ENCODE data around the gene SALL3.

Gene SALL3

GRCh38 chr18:78981989-78982620, 2.5 kb downstream of the SALL3 start:
- WGBS = under 1% methylated on average over 10 of the region's 14 CpGs
- Histone ChIP-seq H3K36me3 (ENCODE audit: insufficient read depth, low read length) (no peaks in the 10 kb centered on the region), H3K9ac (ENCODE audit: low read depth, low read length) (peak overlapping the region; percentile 83), H3K27ac (ENCODE audit: low read depth, low read length) (peak overlapping the region; percentile 96), H3K9me3 (ENCODE audit: insufficient read depth, low read depth, low read length) (no peaks in the 10 kb centered on the region), H3K4me3 (ENCODE audit: low read length) (peak overlapping the region; percentile 69), H3K4me1 (ENCODE audit: insufficient read depth, low read length) (peaks cover 50% of the 10 kb centered on the region), H3K27me3 (ENCODE audit: insufficient read depth, low read length) (peaks cover 59% of the 10 kb centered on the region)

GRCh38 chr18:78983512-78983911, 3.9 kb downstream of the SALL3 start:
- H3K4me3 ChIP-seq (ENCODE audit: low read length) = peak overlapping the region; percentile 69
- WGBS = 0% methylated on average over 1 of the region's 3 CpGs
- H3K4me1 ChIP-seq (ENCODE audit: insufficient read depth, low read length) = peaks cover 58% of the 10 kb centered on the region

GRCh38 chr18:78984941-78985784, 5.5 kb downstream of the SALL3 start:
- H3K4me3 ChIP-seq (ENCODE audit: low read length) = peak overlapping the region; percentile 69
- no peaks in the 10 kb centered on the region for H3K36me3 ChIP-seq (ENCODE audit: insufficient read depth, low read length)
- H3K27ac ChIP-seq (ENCODE audit: low read depth, low read length) = peak overlapping the region; percentile 0; the same call in 1 of the 2 replicates
- 23% methylated on average over 30 of the region's 30 CpGs for WGBS
- H3K9me3 ChIP-seq (ENCODE audit: insufficient read depth, low read depth, low read length) = no peaks in the 10 kb centered on the region
- H3K4me1 ChIP-seq (ENCODE audit: insufficient read depth, low read length) = peaks cover 74% of the 10 kb centered on the region
- peaks cover 40% of the 10 kb centered on the region for H3K27me3 ChIP-seq (ENCODE audit: insufficient read depth, low read length)
- H3K9ac ChIP-seq (ENCODE audit: low read depth, low read length) = no peak overlapping the region

More at GRCh38 chr18:78983512-78983911, 3.9 kb downstream of the SALL3 start:
- peaks cover 45% of the 10 kb centered on the region for H3K27me3 ChIP-seq (ENCODE audit: insufficient read depth, low read length)
- H3K9me3 ChIP-seq (ENCODE audit: insufficient read depth, low read depth, low read length) = no peaks in the 10 kb centered on the region
- peak overlapping the region; percentile 96 for H3K27ac ChIP-seq (ENCODE audit: low read depth, low read length)
- peak overlapping the region; percentile 83; the same call in 1 of the 2 replicates for H3K9ac ChIP-seq (ENCODE audit: low read depth, low read length)
- no peaks in the 10 kb centered on the region for H3K36me3 ChIP-seq (ENCODE audit: insufficient read depth, low read length)

- Histone ChIP-seq H3K9ac (ENCODE audit: low read depth, low read length) (no peak overlapping the region), H3K27me3 (ENCODE audit: insufficient read depth, low read length) (peaks cover 40% of the 10 kb centered on the region), H3K27ac (ENCODE audit: low read depth, low read length) (no peak overlapping the region), H3K36me3 (ENCODE audit: insufficient read depth, low read length) (no peaks in the 10 kb centered on the region), H3K4me1 (ENCODE audit: insufficient read depth, low read length) (peaks cover 83% of the 10 kb centered on the region), H3K9me3 (ENCODE audit: insufficient read depth, low read depth, low read length) (no peaks in the 10 kb centered on the region), H3K4me3 (ENCODE audit: low read length) (peak overlapping the region; percentile 69)
- 15% methylated on average over 20 of the region's 20 CpGs for WGBS
These were observed 6.4 kb downstream of the SALL3 start for GRCh38 chr18:78986018-78986481.

- H3K27ac ChIP-seq (ENCODE audit: low read depth, low read length) = no peak overlapping the region
- H3K4me3 ChIP-seq (ENCODE audit: low read length) = no peak overlapping the region
- WGBS = 91% methylated on average over 13 of the region's 13 CpGs
- H3K36me3 ChIP-seq (ENCODE audit: insufficient read depth, low read length) = peaks cover 34% of the 10 kb centered on the region
- H3K9ac ChIP-seq (ENCODE audit: low read depth, low read length) = no peak overlapping the region
- peaks cover 2% of the 10 kb centered on the region; the same call in 1 of the 2 replicates for H3K27me3 ChIP-seq (ENCODE audit: insufficient read depth, low read length)
- H3K4me1 ChIP-seq (ENCODE audit: insufficient read depth, low read length) = peaks cover 46% of the 10 kb centered on the region
- H3K9me3 ChIP-seq (ENCODE audit: insufficient read depth, low read depth, low read length) = no peaks in the 10 kb centered on the region
These were observed 11.8 kb downstream of the SALL3 start for GRCh38 chr18:78991446-78991845.

- Histone ChIP-seq H3K27me3 (ENCODE audit: insufficient read depth, low read length) (no peaks in the 10 kb centered on the region), H3K27ac (ENCODE audit: low read depth, low read length) (no peak overlapping the region), H3K4me1 (ENCODE audit: insufficient read depth, low read length) (peaks cover 37% of the 10 kb centered on the region), H3K4me3 (ENCODE audit: low read length) (no peak overlapping the region), H3K36me3 (ENCODE audit: insufficient read depth, low read length) (peaks cover 43% of the 10 kb centered on the region), H3K9ac (ENCODE audit: low read depth, low read length) (no peak overlapping the region), H3K9me3 (ENCODE audit: insufficient read depth, low read depth, low read length) (no peaks in the 10 kb centered on the region)
- 97% methylated on average over 129 of the region's 129 CpGs for WGBS
These were observed 12.7 kb downstream of the SALL3 start for GRCh38 chr18:78992041-78993011.

- Histone ChIP-seq H3K27me3 (ENCODE audit: insufficient read depth, low read length) (no peaks in the 10 kb centered on the region), H3K9ac (ENCODE audit: low read depth, low read length) (no peak overlapping the region), H3K36me3 (ENCODE audit: insufficient read depth, low read length) (peaks cover 52% of the 10 kb centered on the region), H3K9me3 (ENCODE audit: insufficient read depth, low read depth, low read length) (no peaks in the 10 kb centered on the region), H3K27ac (ENCODE audit: low read depth, low read length) (no peak overlapping the region), H3K4me1 (ENCODE audit: insufficient read depth, low read length) (peaks cover 27% of the 10 kb centered on the region), H3K4me3 (ENCODE audit: low read length) (no peak overlapping the region)
- 97% methylated on average over 90 of the region's 90 CpGs for WGBS
These were observed 13.7 kb downstream of the SALL3 start for GRCh38 chr18:78993014-78993926.

- H3K9ac ChIP-seq (ENCODE audit: low read depth, low read length) = no peak overlapping the region
- peaks cover 20% of the 10 kb centered on the region for H3K4me1 ChIP-seq (ENCODE audit: insufficient read depth, low read length)
- H3K36me3 ChIP-seq (ENCODE audit: insufficient read depth, low read length) = peaks cover 60% of the 10 kb centered on the region
- no peak overlapping the region for H3K27ac ChIP-seq (ENCODE audit: low read depth, low read length)
- no peaks in the 10 kb centered on the region for H3K27me3 ChIP-seq (ENCODE audit: insufficient read depth, low read length)
- no peaks in the 10 kb centered on the region for H3K9me3 ChIP-seq (ENCODE audit: insufficient read depth, low read depth, low read length)
- H3K4me3 ChIP-seq (ENCODE audit: low read length) = no peak overlapping the region
- 97% methylated on average over 37 of the region's 37 CpGs for WGBS
These were observed 14.4 kb downstream of the SALL3 start for GRCh38 chr18:78994000-78994399.

GRCh38 chr18:78994531-78994930, 14.9 kb downstream of the SALL3 start:
- Histone ChIP-seq H3K4me3 (ENCODE audit: low read length) (no peak overlapping the region), H3K9ac (ENCODE audit: low read depth, low read length) (no peak overlapping the region), H3K27ac (ENCODE audit: low read depth, low read length) (no peak overlapping the region), H3K9me3 (ENCODE audit: insufficient read depth, low read depth, low read length) (no peaks in the 10 kb centered on the region), H3K27me3 (ENCODE audit: insufficient read depth, low read length) (no peaks in the 10 kb centered on the region), H3K36me3 (ENCODE audit: insufficient read depth, low read length) (peaks cover 64% of the 10 kb centered on the region), H3K4me1 (ENCODE audit: insufficient read depth, low read length) (peaks cover 15% of the 10 kb centered on the region)
- 97% methylated on average over 38 of the region's 38 CpGs for WGBS
